Endodermal cell (in vitro differentiated cells): ENCODE measurements around the gene TFCP2L1. TPM values are rescaled to one million over a fixed set of nuclear protein-coding genes. Genes with fewer than 3 reads are reported as not detected.

ENCODE experiments used
- DNase-seq: peaks from one replicate; pipeline ENCODE4 v3.0.0-alpha.2; 2017
- H3K27ac ChIP-seq: 2 replicates; pipeline ENCODE4 v1.5.1; 2013; ENCODE audit warnings: mild to moderate bottlenecking, low read depth, low read length, moderate library complexity
- H3K27me3 ChIP-seq: 2 replicates; pipeline ENCODE4 v1.6.1; 2013; ENCODE audit warnings: mild to moderate bottlenecking, low read length, moderate library complexity; ENCODE audit not compliant: insufficient read depth, control insufficient read depth, poor library complexity, severe bottlenecking
- H3K36me3 ChIP-seq: 2 replicates; pipeline ENCODE4 v1.7.0; 2013; ENCODE audit warnings: mild to moderate bottlenecking, low read length, moderate library complexity; ENCODE audit not compliant: control insufficient read depth, insufficient read depth
- H3K4me1 ChIP-seq: one replicate; pipeline ENCODE4 v1.7.0; 2013; ENCODE audit warnings: low read length; ENCODE audit not compliant: control insufficient read depth, insufficient read depth
- H3K4me3 ChIP-seq: 2 replicates; pipeline ENCODE4 v1.5.1; 2013; ENCODE audit warnings: mild to moderate bottlenecking, low read length, moderate library complexity
- H3K9ac ChIP-seq: 2 replicates; pipeline ENCODE4 v1.6.1; 2013; ENCODE audit warnings: mild to moderate bottlenecking, low read length, moderate library complexity; ENCODE audit not compliant: poor library complexity, severe bottlenecking; ENCODE audit errors: extremely low read depth
- H3K9me3 ChIP-seq: 2 replicates; pipeline ENCODE4 v1.6.1; 2013; ENCODE audit warnings: mild to moderate bottlenecking, low read length, moderate library complexity; ENCODE audit not compliant: control insufficient read depth
- H3K27ac Mint-ChIP-seq: 2 replicates; pipeline ENCODE4 v1.8.0; 2020; ENCODE audit warnings: mixed read lengths
- H3K27me3 Mint-ChIP-seq: 2 replicates; pipeline ENCODE4 v1.8.0; 2021; ENCODE audit warnings: mild to moderate bottlenecking, mixed read lengths; ENCODE audit not compliant: insufficient read depth
- H3K36me3 Mint-ChIP-seq: 2 replicates; pipeline ENCODE4 v1.8.0; 2020; ENCODE audit warnings: low read depth, mixed read lengths
- H3K4me1 Mint-ChIP-seq: 2 replicates; pipeline ENCODE4 v1.8.0; 2020; ENCODE audit warnings: mixed read lengths
- H3K4me3 Mint-ChIP-seq: 2 replicates; pipeline ENCODE4 v1.8.0; 2020; ENCODE audit warnings: mild to moderate bottlenecking, moderate library complexity, mixed read lengths
- H3K9me3 Mint-ChIP-seq: 2 replicates; pipeline ENCODE4 v1.8.0; 2020; ENCODE audit warnings: mild to moderate bottlenecking, mixed read lengths
- CTCF ChIP-seq: fragments of 200-600 bp; sonication (generic); conservative IDR thresholded peaks from 2 replicates; pipeline ENCODE4 v1.5.0; 2021; ENCODE audit warnings: antibody characterized with exemption, mild to moderate bottlenecking
- WGBS, 2 experiments: methylation state at CpG; one replicate each; pipeline versions ENCODE4 v1.1.5 to v1.1.7; 2013; ENCODE audit warnings: missing lambda C conversion rate in 2 of 2, mixed read lengths in 1 of 2; ENCODE audit not compliant: insufficient coverage in 1 of 2, insufficient read length in 1 of 2; 5-methylcytosine and 5-hydroxymethylcytosine counted together
- total RNA-seq, 2 donors: library from RNA; stranded (reverse); fragmentation: NEBNext Ultra II Directional in 1 of 2; extraction: Animal tissue kit (Norgen Biotek cat#: 25700) in 1 of 2; gene quantifications; 2 replicates in 1 of 2; 3 replicates in 1 of 2; pipeline ENCODE4 v1.2.1, GENCODE V29; 2021

Gene TFCP2L1
- total RNA-seq, 2 donors from 2014 or later: 3.3 to 4.3 TPM

GRCh38 chr2:121238828-121239227, 46.2 kb downstream of the TFCP2L1 start:
- no peak for TF ChIP-seq CTCF
- Mint-ChIP-seq H3K36me3 (no peaks in the 10 kb centered on the region), H3K4me1 (no peaks in the 10 kb centered on the region), H3K9me3 (no peaks in the 10 kb centered on the region), H3K27ac (no peak overlapping the region), H3K27me3 (peaks cover 2% of the 10 kb centered on the region), H3K4me3 (no peak overlapping the region)
- WGBS, 2 experiments: 90 to 94% methylated on average over 3 to 4 of the region's 4 CpGs
- Histone ChIP-seq H3K4me1 (no peaks in the 10 kb centered on the region), H3K9ac (no peak overlapping the region), H3K36me3 (no peaks in the 10 kb centered on the region), H3K4me3 (no peak overlapping the region), H3K9me3 (no peaks in the 10 kb centered on the region), H3K27me3 (no peaks in the 10 kb centered on the region), H3K27ac (no peak overlapping the region)
- no peak for DNase-seq

- Histone ChIP-seq H3K27me3 (no peaks in the 10 kb centered on the region), H3K9me3 (no peaks in the 10 kb centered on the region), H3K4me3 (no peak overlapping the region), H3K36me3 (no peaks in the 10 kb centered on the region), H3K4me1 (no peaks in the 10 kb centered on the region), H3K9ac (no peak overlapping the region), H3K27ac (no peak overlapping the region)
- Mint-ChIP-seq H3K4me3 (no peak overlapping the region), H3K4me1 (no peaks in the 10 kb centered on the region), H3K9me3 (no peaks in the 10 kb centered on the region), H3K36me3 (no peaks in the 10 kb centered on the region), H3K27ac (peak overlapping the region; percentile 48), H3K27me3 (peaks cover 2% of the 10 kb centered on the region)
- TF ChIP-seq CTCF: no peak
- 88 to 91% methylated on average over 9 to 16 of the region's 16 CpGs for WGBS, 2 experiments
- DNase-seq: peak; percentile 78
These were observed 46.9 kb downstream of the TFCP2L1 start for GRCh38 chr2:121237980-121238665.

GRCh38 chr2:121237336-121237979, 47.5 kb downstream of the TFCP2L1 start:
- H3K36me3 Mint-ChIP-seq: no peaks in the 10 kb centered on the region

More at GRCh38 chr2:121237336-121237979, 47.5 kb downstream of the TFCP2L1 start:
- no peaks in the 10 kb centered on the region for H3K4me1 Mint-ChIP-seq
- H3K27ac ChIP-seq: no peak overlapping the region
- no peak overlapping the region for H3K4me3 Mint-ChIP-seq
- H3K4me3 ChIP-seq: no peak overlapping the region
- H3K27ac Mint-ChIP-seq: no peak overlapping the region
- no peak for DNase-seq
- no peak overlapping the region for H3K9ac ChIP-seq
- 85 to 91% methylated on average over 14 to 20 of the region's 20 CpGs for WGBS, 2 experiments
- H3K27me3 Mint-ChIP-seq: peaks cover under 1% of the 10 kb centered on the region
- H3K4me1 ChIP-seq: no peaks in the 10 kb centered on the region
- H3K9me3 ChIP-seq: no peaks in the 10 kb centered on the region
- no peak for TF ChIP-seq CTCF
- H3K9me3 Mint-ChIP-seq: no peaks in the 10 kb centered on the region
- no peaks in the 10 kb centered on the region for H3K27me3 ChIP-seq
- H3K36me3 ChIP-seq: no peaks in the 10 kb centered on the region
